PFSK-1 (cell line): ENCODE results near the gene TH.

ENCODE experiments used
- FOXP2 ChIP-seq: optimal IDR thresholded peaks from 2 replicates; pipeline ENCODE3; 2011; ENCODE audit warnings: borderline replicate concordance, control low read depth, inconsistent platforms; ENCODE audit not compliant: insufficient read depth; ENCODE audit errors: extremely low read length, extremely low read depth
- POLR2AphosphoS5 ChIP-seq: IDR thresholded peaks from 2 replicates; pipeline ENCODE4 v1.6.1; 2012; ENCODE audit warnings: low read depth, mild to moderate bottlenecking, control low read depth, low read length, moderate library complexity
- SIN3A ChIP-seq: IDR thresholded peaks from 2 replicates; pipeline ENCODE4 v1.6.1; 2012; ENCODE audit warnings: mild to moderate bottlenecking, low read length, moderate library complexity, borderline replicate concordance; ENCODE audit not compliant: insufficient read depth
- TAF1 ChIP-seq: IDR thresholded peaks from 2 replicates; pipeline ENCODE4 v1.6.1; 2012; ENCODE audit warnings: low read length, control low read depth, borderline replicate concordance; ENCODE audit not compliant: insufficient read depth
- TF ChIP-seq, protein P1 (sequence below), 2 experiments: IDR thresholded peaks; 2 replicates each; pipeline versions ENCODE4 v1.6.1 to v1.8.0; 2011 to 2012; ENCODE audit warnings: low read depth in 2 of 2, low read length in 2 of 2, control low read depth in 1 of 2, inconsistent platforms in 1 of 2, mild to moderate bottlenecking in 1 of 2, moderate library complexity in 1 of 2; ENCODE audit not compliant: insufficient read depth in 1 of 2

TH gene

GRCh38 chr11:2122907-2123627 lies 48.5 kb downstream of the TH start:
- TF ChIP-seq SIN3A (no peak), TAF1 (no peak), POLR2AphosphoS5 (no peak), FOXP2 (no peak)
- TF ChIP-seq, protein P1, sequence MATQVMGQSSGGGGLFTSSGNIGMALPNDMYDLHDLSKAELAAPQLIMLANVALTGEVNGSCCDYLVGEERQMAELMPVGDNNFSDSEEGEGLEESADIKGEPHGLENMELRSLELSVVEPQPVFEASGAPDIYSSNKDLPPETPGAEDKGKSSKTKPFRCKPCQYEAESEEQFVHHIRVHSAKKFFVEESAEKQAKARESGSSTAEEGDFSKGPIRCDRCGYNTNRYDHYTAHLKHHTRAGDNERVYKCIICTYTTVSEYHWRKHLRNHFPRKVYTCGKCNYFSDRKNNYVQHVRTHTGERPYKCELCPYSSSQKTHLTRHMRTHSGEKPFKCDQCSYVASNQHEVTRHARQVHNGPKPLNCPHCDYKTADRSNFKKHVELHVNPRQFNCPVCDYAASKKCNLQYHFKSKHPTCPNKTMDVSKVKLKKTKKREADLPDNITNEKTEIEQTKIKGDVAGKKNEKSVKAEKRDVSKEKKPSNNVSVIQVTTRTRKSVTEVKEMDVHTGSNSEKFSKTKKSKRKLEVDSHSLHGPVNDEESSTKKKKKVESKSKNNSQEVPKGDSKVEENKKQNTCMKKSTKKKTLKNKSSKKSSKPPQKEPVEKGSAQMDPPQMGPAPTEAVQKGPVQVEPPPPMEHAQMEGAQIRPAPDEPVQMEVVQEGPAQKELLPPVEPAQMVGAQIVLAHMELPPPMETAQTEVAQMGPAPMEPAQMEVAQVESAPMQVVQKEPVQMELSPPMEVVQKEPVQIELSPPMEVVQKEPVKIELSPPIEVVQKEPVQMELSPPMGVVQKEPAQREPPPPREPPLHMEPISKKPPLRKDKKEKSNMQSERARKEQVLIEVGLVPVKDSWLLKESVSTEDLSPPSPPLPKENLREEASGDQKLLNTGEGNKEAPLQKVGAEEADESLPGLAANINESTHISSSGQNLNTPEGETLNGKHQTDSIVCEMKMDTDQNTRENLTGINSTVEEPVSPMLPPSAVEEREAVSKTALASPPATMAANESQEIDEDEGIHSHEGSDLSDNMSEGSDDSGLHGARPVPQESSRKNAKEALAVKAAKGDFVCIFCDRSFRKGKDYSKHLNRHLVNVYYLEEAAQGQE (IDR thresholded peaks at IDR 0.05; ENCODE audit: insufficient read depth in 1 of 2, low read depth in 2 of 2, low read length in 2 of 2): no peak

- TF ChIP-seq, protein P1 (IDR thresholded peaks at IDR 0.05; ENCODE audit: insufficient read depth in 1 of 2, low read depth in 2 of 2, low read length in 2 of 2): no peak
- TF ChIP-seq SIN3A (no peak), POLR2AphosphoS5 (no peak), FOXP2 (no peak)
Measured at GRCh38 chr11:2122222-2122906, 49.3 kb downstream of the TH start.

DNA sequence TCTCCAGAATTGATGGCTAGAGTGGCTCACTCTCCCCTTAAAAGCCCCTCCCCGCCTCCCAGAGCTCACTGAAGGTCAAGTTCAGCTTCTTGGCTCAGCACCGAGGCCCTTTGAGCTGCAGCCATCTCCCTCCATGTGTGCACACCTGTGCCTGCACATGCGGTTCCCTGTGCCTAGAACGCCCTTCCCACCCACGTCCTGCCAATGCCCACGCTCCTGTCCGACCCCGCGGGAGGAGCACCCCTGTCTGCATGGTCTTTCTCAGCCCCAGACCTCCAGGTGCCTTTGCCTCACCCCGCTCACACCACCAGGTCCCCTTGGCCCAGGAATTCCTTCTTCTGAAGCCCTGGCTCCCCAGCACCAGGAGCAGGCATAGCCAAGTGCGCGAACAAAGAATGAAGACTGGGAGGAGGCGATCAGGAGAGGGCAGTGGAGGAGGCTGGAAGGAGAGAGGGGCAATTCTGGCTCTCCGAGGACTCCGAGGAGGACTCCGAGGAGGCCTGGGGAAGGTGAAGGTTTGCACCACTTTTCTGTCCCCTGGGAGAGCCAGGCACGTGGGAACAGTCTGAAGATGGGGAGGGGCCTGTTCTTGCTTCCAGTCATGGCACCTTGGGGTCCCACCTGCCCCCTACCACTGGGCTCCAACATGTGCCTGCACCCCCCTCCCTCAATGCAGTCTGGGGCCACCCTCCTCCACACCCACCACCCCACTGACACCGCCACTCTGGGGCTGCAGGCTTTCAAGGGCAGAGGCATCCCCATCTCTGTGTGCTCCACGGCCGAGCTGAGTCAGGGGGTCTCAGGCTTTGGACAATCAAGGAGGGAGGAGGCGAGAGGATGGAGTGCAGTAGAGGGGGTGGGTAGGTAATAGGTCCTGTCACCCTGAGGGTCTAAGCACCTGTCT lies 50.1 kb downstream of the TH start:
- TF ChIP-seq POLR2AphosphoS5: no peak
- no peak for TF ChIP-seq TAF1
- no peak for TF ChIP-seq SIN3A
- no peak for TF ChIP-seq FOXP2
- TF ChIP-seq, protein P1 (IDR thresholded peaks at IDR 0.05; ENCODE audit: insufficient read depth in 1 of 2, low read depth in 2 of 2, low read length in 2 of 2): no peak

DNA sequence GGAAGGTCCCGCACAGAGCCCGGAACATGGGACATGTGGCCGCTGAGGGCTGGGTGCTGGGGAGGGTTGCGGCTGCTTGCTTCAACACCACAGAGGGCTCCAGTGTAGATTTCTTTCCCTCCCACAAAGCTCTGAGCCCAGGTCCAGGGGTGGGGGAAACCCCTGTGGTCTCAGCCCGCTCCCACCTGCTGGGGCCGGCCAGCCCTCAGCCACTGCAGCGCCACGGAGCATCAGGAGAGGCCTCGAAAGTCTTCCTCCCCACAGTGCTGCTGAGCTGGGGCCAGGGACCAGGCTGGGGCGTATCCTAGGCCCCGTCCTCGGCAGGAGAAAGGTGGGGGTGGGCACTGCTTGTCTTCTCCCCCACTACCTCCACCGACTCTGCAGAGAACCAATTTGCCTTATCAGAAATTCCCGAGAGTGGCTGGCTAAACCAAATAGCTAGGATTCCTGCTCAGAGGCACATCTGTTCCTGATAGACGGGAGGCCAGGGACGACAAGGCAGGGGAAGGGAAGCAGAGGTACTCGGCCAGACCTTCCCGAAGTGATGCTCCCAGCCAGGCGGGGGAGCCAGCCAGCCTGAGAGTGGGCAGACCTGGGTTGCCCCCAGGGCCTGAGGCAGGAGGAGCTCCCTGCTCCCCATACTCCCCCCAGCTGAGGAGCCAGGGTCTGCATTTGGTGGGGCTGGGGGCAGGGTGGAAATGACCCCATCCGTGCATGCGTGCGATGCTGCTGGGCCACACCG lies 51.1 kb downstream of the TH start:
- TF ChIP-seq TAF1: no peak
- no peak for TF ChIP-seq SIN3A
- TF ChIP-seq, protein P1 (IDR thresholded peaks at IDR 0.05; ENCODE audit: insufficient read depth in 1 of 2, low read depth in 2 of 2, low read length in 2 of 2): no peak
- no peak for TF ChIP-seq FOXP2
- TF ChIP-seq POLR2AphosphoS5: no peak
